GM13977 (cell line): ENCODE results near the gene CCL16.

ENCODE experiments used
- DNase-seq: peaks from one replicate; pipeline ENCODE4 v3.0.0; 2012; ENCODE audit warnings: low spot score
- in situ Hi-C: fragments of 300-500 bp; cut with MboI; formaldehyde crosslinking; loops from one replicate; pipeline ENCODE4 v1.12.0; 2022; ENCODE audit warnings: low sequenced_read_pairs, low pct_unique_long_range_greater_than_20kb, mixed read lengths, inconsistent platforms; ENCODE audit not compliant: unreplicated experiment
- TF ChIP-seq, protein P1 (sequence below): IDR thresholded peaks from 2 replicates; pipeline ENCODE4 v1.5.1; 2012; ENCODE audit warnings: mild to moderate bottlenecking, control low read depth; ENCODE audit not compliant: insufficient read depth; ENCODE audit errors: extremely low read depth, missing control alignments

Gene CCL16

DNA sequence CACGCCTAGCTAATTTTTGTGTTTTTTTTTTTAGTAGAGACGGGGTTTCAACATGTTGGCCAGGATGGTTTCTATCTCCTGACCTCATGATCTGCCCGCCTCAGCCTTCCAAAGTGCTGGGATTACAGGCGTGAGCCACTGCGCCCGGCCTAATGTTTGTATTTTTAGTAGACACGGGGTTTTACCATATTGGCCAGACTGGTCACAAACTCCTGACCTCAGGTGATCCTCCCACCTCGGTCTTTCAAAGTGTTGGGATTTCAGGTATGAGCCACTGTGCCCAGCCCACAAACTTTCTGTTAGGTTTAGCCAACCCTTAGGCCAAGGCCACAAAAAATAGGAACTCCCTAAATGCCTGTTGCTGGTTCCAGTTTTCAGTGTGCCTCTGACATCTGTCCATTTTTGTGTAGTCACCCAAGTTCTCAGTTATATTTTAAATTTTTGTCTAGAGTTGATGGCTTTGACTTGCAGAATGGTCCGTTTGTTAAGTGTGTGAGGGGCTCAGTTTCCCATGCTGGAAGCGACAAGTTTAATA lies 12.7 kb downstream of the CCL16 start:
- DNase-seq: no peak
- in situ Hi-C loops: no loop called here
- TF ChIP-seq, protein P1, sequence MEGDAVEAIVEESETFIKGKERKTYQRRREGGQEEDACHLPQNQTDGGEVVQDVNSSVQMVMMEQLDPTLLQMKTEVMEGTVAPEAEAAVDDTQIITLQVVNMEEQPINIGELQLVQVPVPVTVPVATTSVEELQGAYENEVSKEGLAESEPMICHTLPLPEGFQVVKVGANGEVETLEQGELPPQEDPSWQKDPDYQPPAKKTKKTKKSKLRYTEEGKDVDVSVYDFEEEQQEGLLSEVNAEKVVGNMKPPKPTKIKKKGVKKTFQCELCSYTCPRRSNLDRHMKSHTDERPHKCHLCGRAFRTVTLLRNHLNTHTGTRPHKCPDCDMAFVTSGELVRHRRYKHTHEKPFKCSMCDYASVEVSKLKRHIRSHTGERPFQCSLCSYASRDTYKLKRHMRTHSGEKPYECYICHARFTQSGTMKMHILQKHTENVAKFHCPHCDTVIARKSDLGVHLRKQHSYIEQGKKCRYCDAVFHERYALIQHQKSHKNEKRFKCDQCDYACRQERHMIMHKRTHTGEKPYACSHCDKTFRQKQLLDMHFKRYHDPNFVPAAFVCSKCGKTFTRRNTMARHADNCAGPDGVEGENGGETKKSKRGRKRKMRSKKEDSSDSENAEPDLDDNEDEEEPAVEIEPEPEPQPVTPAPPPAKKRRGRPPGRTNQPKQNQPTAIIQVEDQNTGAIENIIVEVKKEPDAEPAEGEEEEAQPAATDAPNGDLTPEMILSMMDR: no peak

GRCh38 chr17:35965272-35965671 lies 16.0 kb downstream of the CCL16 start:
- no peak for DNase-seq
- TF ChIP-seq, protein P1: no peak
- in situ Hi-C loops: no loop called here

DNA sequence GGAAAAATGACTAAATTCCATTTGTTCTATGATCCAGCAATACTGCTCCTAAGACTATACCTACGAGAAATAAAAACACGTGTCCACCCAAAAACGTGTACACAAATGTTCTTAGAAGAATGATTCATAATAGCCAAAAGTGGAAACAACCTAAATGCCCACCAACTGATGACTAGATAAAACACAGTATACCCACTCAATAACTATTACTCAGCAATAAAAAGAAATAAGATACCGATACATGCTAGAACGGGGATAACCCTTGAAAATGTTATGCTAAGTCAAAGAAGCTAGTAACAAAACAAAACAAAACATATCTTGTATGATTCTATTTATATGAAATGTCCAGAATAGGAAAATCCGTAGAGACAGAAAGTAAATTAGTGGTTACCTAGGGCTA lies 17.6 kb downstream of the CCL16 start:
- in situ Hi-C loops: no loop called here
- DNase-seq: no peak
- TF ChIP-seq, protein P1: no peak

DNA sequence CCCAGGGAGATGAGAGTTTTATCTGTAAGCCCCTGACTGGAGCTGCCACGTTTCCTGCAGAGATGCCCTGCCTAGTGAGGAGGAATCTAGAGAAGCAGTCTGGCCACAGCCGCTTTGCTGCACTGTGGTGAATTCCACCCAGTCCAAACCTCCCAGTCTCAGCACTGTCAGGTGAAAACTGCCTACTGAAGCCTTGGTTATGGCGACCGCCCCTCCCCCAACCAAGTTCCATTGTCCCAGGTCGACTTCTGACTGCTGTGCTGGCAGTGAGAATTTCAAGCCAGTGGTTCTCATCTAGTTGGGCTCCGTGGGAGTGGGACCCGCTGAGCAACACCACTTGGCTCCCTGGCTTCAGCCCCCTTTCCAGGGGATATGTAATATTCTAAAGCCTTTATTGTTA lies 27.6 kb downstream of the CCL16 start:
- TF ChIP-seq, protein P1: no peak
- no peak for DNase-seq
- in situ Hi-C loops: no loop called here

GRCh38 chr17:35949401-35949800 lies 31.9 kb downstream of the CCL16 start:
- TF ChIP-seq, protein P1: no peak
- in situ Hi-C loops: no loop called here
- DNase-seq: no peak

DNA sequence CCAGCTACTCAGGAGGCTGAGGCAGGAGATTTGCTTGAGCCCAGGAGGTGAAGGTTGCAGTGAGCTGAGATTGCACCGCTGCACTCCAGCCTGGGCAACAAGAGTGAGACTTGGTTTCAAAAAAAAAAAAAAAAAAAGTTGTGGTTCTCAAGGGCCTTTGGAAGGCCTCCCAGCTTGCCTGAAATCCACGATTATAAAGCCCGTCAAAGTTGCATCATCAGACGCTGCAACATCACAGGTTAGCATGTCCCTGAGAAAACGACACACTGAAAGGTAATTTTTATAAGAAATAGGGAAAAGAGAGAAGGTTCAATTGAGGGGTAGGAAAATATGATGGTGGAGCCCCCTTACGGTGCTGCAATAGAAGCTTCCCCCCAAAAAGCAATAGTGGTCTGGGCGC lies 33.2 kb downstream of the CCL16 start:
- DNase-seq: no peak
- in situ Hi-C loops: no loop called here
- TF ChIP-seq, protein P1: no peak

- peak; percentile 49 for DNase-seq
- in situ Hi-C loops: no loop called here
- TF ChIP-seq, protein P1: peak; percentile 84
These were observed 34.1 kb downstream of the CCL16 start for GRCh38 chr17:35947156-35947585.
